H1 (cell line): ENCODE measurements around the gene OSM. TPM values are rescaled to one million over a fixed set of nuclear protein-coding genes. Genes with fewer than 3 reads are reported as not detected.

Source experiments
- CTCF ChIA-PET: fragments of 300-600 bp; sonication (Branson Sonifier 250); formaldehyde crosslinking; loops from one replicate; lab custom pipeline; 2021; ENCODE audit not compliant: partially characterized antibody; lab: Charles Lee
- POLR2A ChIA-PET: fragments of 300-600 bp; sonication (Branson Sonifier 250); formaldehyde crosslinking; loops from one replicate; lab custom pipeline; 2021; ENCODE audit warnings: inconsistent platforms; ENCODE audit not compliant: partially characterized antibody; lab: Charles Lee
- DNase-seq, 2 experiments: peaks; one replicate each; pipeline versions ENCODE4 v3.0.0 to v3.0.0-alpha.2; 2010 to 2022; ENCODE audit warnings: low spot score in 2 of 2, low read depth in 1 of 2, mixed read lengths in 1 of 2
- FAIRE-seq: peaks from 2 replicates; lab custom pipeline; 2011; peaks lifted over from hg19 to GRCh38; lab: Jason Lieb, UNC
- H2AFZ ChIP-seq: 2 replicates; pipeline ENCODE4 v1.8.1; 2012; ENCODE audit warnings: low read length, inconsistent platforms
- H2AK5ac ChIP-seq: 2 replicates; pipeline ENCODE4 v1.6.1; 2013; ENCODE audit warnings: low read depth, low read length
- H2BK120ac ChIP-seq: replicated peaks from 2 replicates; pipeline ENCODE3; 2013; ENCODE audit warnings: low read depth, low read length, inconsistent platforms
- H2BK12ac ChIP-seq: 2 replicates; pipeline ENCODE4 v1.6.1; 2013; ENCODE audit warnings: low read depth, low read length
- H2BK15ac ChIP-seq: 2 replicates; pipeline ENCODE4 v1.6.1; 2013; ENCODE audit warnings: low read length
- H2BK20ac ChIP-seq: 2 replicates; pipeline ENCODE4 v1.6.1; 2013; ENCODE audit warnings: low read length
- H2BK5ac ChIP-seq: 2 replicates; pipeline ENCODE4 v1.6.1; 2013; ENCODE audit warnings: low read depth, low read length
- H3K14ac ChIP-seq: 2 replicates; pipeline ENCODE4 v1.6.1; 2013; ENCODE audit warnings: inconsistent platforms; ENCODE audit not compliant: insufficient read length
- H3K18ac ChIP-seq: 2 replicates; pipeline ENCODE4 v1.6.1; 2013; ENCODE audit warnings: low read length; ENCODE audit errors: extremely low read depth
- H3K23ac ChIP-seq: 2 replicates; pipeline ENCODE4 v1.6.1; 2013; ENCODE audit warnings: inconsistent platforms; ENCODE audit not compliant: insufficient read length
- H3K23me2 ChIP-seq: 2 replicates; pipeline ENCODE4 v1.6.1; 2013; ENCODE audit warnings: low read depth, low read length
- H3K27ac ChIP-seq: 2 replicates; pipeline ENCODE4 v1.6.1; 2011; ENCODE audit warnings: low read depth, low read length, inconsistent platforms
- H3K27me3 ChIP-seq, 4 experiments: replicated peaks in 1 of 4; 1 replicate in 1 of 4; 2 replicates in 3 of 4; pipeline versions ENCODE4 v1.6.1 to v1.8.1; 2011 to 2013; ENCODE audit warnings: low read length in 3 of 4, mild to moderate bottlenecking in 3 of 4, inconsistent platforms in 2 of 4, mixed read lengths in 2 of 4, moderate library complexity in 1 of 4; ENCODE audit not compliant: control insufficient read depth in 3 of 4, insufficient read depth in 3 of 4; ENCODE audit errors: extremely low read depth in 1 of 4
- H3K36me3 ChIP-seq, 4 experiments: 2 replicates each; pipeline versions ENCODE4 v1.6.1 to v1.8.1; 2011 to 2013; ENCODE audit warnings: mild to moderate bottlenecking in 4 of 4, low read length in 3 of 4, moderate library complexity in 2 of 4, control low read depth in 1 of 4, inconsistent platforms in 1 of 4; ENCODE audit not compliant: insufficient read depth in 4 of 4, control insufficient read depth in 2 of 4
- H3K4ac ChIP-seq: replicated peaks from 2 replicates; pipeline ENCODE3; 2013; ENCODE audit warnings: low read length, low read depth, mixed read lengths, inconsistent platforms; ENCODE audit not compliant: insufficient read length
- H3K4me1 ChIP-seq, 4 experiments: replicated peaks in 1 of 4; 1 replicate in 1 of 4; 2 replicates in 3 of 4; pipeline versions ENCODE4 v1.6.1 to v1.8.1; 2011 to 2013; ENCODE audit warnings: low read length in 3 of 4, inconsistent platforms in 2 of 4, mixed read lengths in 1 of 4; ENCODE audit not compliant: insufficient read depth in 4 of 4, control insufficient read depth in 3 of 4
- H3K4me2 ChIP-seq, 2 experiments: 2 replicates each; pipeline versions ENCODE4 v1.6.1 to v1.8.1; 2011 to 2013; ENCODE audit warnings: low read depth in 2 of 2, low read length in 2 of 2, control low read depth in 1 of 2, inconsistent platforms in 1 of 2, mild to moderate bottlenecking in 1 of 2; ENCODE audit not compliant: insufficient read depth in 1 of 2
- H3K4me3 ChIP-seq, 4 experiments: fragments of 200-600, 300-600 bp in 1 of 4; sonication (generic), shearing (Covaris generic), sonication (Bioruptor Twin) in 1 of 4; 2 replicates each; pipeline versions ENCODE4 v1.5.1 to v1.8.1; 2011 to 2016; ENCODE audit warnings: low read length in 4 of 4, low read depth in 3 of 4, control low read depth in 2 of 4, inconsistent platforms in 2 of 4, mild to moderate bottlenecking in 2 of 4, mixed read lengths in 1 of 4, moderate library complexity in 1 of 4; ENCODE audit not compliant: insufficient read depth in 2 of 4; ENCODE audit errors: extremely low read depth in 1 of 4
- H3K56ac ChIP-seq: replicated peaks from 2 replicates; pipeline ENCODE3; 2013; ENCODE audit warnings: low read depth, mild to moderate bottlenecking, mixed read lengths, low read length, inconsistent platforms; ENCODE audit not compliant: insufficient read length
- H3K79me1 ChIP-seq: 2 replicates; pipeline ENCODE4 v1.6.1; 2013; ENCODE audit warnings: low read depth, low read length, control low read depth
- H3K79me2 ChIP-seq, 2 experiments: 2 replicates each; pipeline versions ENCODE4 v1.6.1 to v1.8.1; 2012 to 2013; ENCODE audit warnings: low read length in 2 of 2, mild to moderate bottlenecking in 2 of 2, inconsistent platforms in 1 of 2; ENCODE audit not compliant: insufficient read depth in 2 of 2, control insufficient read depth in 1 of 2
- H3K9ac ChIP-seq, 4 experiments: replicated peaks in 1 of 4; 1 replicate in 1 of 4; 2 replicates in 3 of 4; pipeline versions ENCODE4 v1.6.1 to v1.8.1; 2011 to 2013; ENCODE audit warnings: low read depth in 3 of 4, low read length in 3 of 4, control low read depth in 2 of 4, mild to moderate bottlenecking in 2 of 4, moderate library complexity in 2 of 4, inconsistent platforms in 1 of 4; ENCODE audit errors: extremely low read depth in 1 of 4
- H3K9me3 ChIP-seq, 2 experiments: 2 replicates each; pipeline versions ENCODE4 v1.6.1 to v1.8.1; 2012 to 2013; ENCODE audit warnings: mild to moderate bottlenecking in 2 of 2, moderate library complexity in 2 of 2, control low read depth in 1 of 2, inconsistent platforms in 1 of 2, low read depth in 1 of 2, low read length in 1 of 2, mixed read lengths in 1 of 2; ENCODE audit not compliant: insufficient read depth in 2 of 2
- H4K20me1 ChIP-seq, 2 experiments: replicated peaks in 1 of 2; 2 replicates each; pipeline versions ENCODE3 to v1.8.1; 2011 to 2013; ENCODE audit warnings: inconsistent platforms in 2 of 2, low read length in 2 of 2, mild to moderate bottlenecking in 1 of 2; ENCODE audit not compliant: insufficient read depth in 2 of 2, control insufficient read depth in 1 of 2
- H4K5ac ChIP-seq: 2 replicates; pipeline ENCODE4 v1.6.1; 2013; ENCODE audit warnings: low read length, low read depth, mixed read lengths, inconsistent platforms; ENCODE audit not compliant: insufficient read length
- H4K8ac ChIP-seq: 2 replicates; pipeline ENCODE4 v1.8.0; 2013; ENCODE audit warnings: mild to moderate bottlenecking, moderate library complexity, low read length, inconsistent platforms; ENCODE audit not compliant: insufficient read depth; ENCODE audit errors: extremely low read depth
- H4K91ac ChIP-seq: replicated peaks from 2 replicates; pipeline ENCODE3; 2013; ENCODE audit warnings: low read length, mixed read lengths, inconsistent platforms; ENCODE audit not compliant: insufficient read length
- BRCA1 ChIP-seq: IDR thresholded peaks from 2 replicates; pipeline ENCODE4 v1.6.1; 2012; ENCODE audit warnings: low read depth, low read length, improper control_type of control experiment
- CHD1 ChIP-seq: IDR thresholded peaks from 2 replicates; pipeline ENCODE4 v1.6.1; 2012; ENCODE audit warnings: low read depth, low read length, improper control_type of control experiment
- CREB1 ChIP-seq: IDR thresholded peaks from 2 replicates; pipeline ENCODE4 v1.6.1; 2012; ENCODE audit warnings: inconsistent platforms
- HDAC6 ChIP-seq: IDR thresholded peaks from one replicate; pipeline ENCODE4 v1.7.1; 2012; ENCODE audit warnings: low read depth, mild to moderate bottlenecking, inconsistent platforms, low read length, moderate library complexity
- MAFK ChIP-seq: IDR thresholded peaks from 2 replicates; pipeline ENCODE4 v1.6.1; 2012; ENCODE audit warnings: low read depth, mild to moderate bottlenecking, improper control_type of control experiment, low read length
- MAX ChIP-seq: IDR thresholded peaks from 2 replicates; pipeline ENCODE4 v1.6.1; 2012; ENCODE audit warnings: inconsistent platforms
- NRF1 ChIP-seq: IDR thresholded peaks from 2 replicates; pipeline ENCODE4 v1.6.1; 2011; ENCODE audit warnings: mild to moderate bottlenecking, low read depth, low read length, improper control_type of control experiment
- RFX5 ChIP-seq: IDR thresholded peaks from 2 replicates; pipeline ENCODE4 v1.6.1; 2011; ENCODE audit warnings: low read depth, low read length, improper control_type of control experiment, borderline replicate concordance
- RNF2 ChIP-seq: fragments of 200-900, 300-1000 bp; sonication (generic); IDR thresholded peaks from 2 replicates; pipeline ENCODE4 v1.7.1; 2016; ENCODE audit warnings: borderline replicate concordance, low read depth, mild to moderate bottlenecking, antibody characterized with exemption, low read length; ENCODE audit not compliant: poor library complexity, severe bottlenecking; ENCODE audit errors: missing control alignments
- SIN3A ChIP-seq, 2 experiments: IDR thresholded peaks in 1 of 2; conservative IDR thresholded peaks in 1 of 2; 2 replicates each; pipeline ENCODE4 v1.6.1; 2011 to 2012; ENCODE audit warnings: low read length in 2 of 2, improper control_type of control experiment in 1 of 2, low read depth in 1 of 2, mild to moderate bottlenecking in 1 of 2
- SP4 ChIP-seq: IDR thresholded peaks from 2 replicates; pipeline ENCODE4 v1.6.1; 2012; ENCODE audit warnings: low read length, inconsistent platforms
- WGBS, 2 experiments: shearing (Covaris generic) in 1 of 2; methylation state at CpG; one replicate each; pipeline versions ENCODE4 v1.1.6 to v1.1.7; 2013 to 2015; ENCODE audit warnings: low lambda C conversion rate in 2 of 2, mixed read lengths in 2 of 2, inconsistent platforms in 1 of 2, low coverage in 1 of 2, missing lambda C conversion rate in 1 of 2; ENCODE audit not compliant: insufficient replicate concordance in 2 of 2, insufficient coverage in 1 of 2, insufficient read length in 1 of 2; ENCODE audit errors: extremely low coverage in 1 of 2, missing lambda C conversion rate in 1 of 2; 5-methylcytosine and 5-hydroxymethylcytosine counted together
- polyA plus RNA-seq, 7 experiments: library from polyadenylated mRNA; depleted of rRNA in 3 of 7; stranded (reverse) in 5 of 7; unstranded in 2 of 7; fragments of >200 nt in 5 of 7; fragments of 200-250 nt in 2 of 7; gene quantifications; 1 replicate in 5 of 7; 2 replicates in 1 of 7; 4 replicates in 1 of 7; pipeline versions ENCODE4 v1.2.1 to v1.2.3, GENCODE V29; 2011 to 2013; ENCODE audit warnings: missing spikeins in 2 of 7, mixed read lengths in 2 of 7
- total RNA-seq: library from RNA; stranded (reverse); fragmentation: NEBNext Ultra II Directional; extraction: Animal tissue kit (Norgen Biotek cat#: 25700); gene quantifications from 2 replicates; pipeline ENCODE4 v1.2.1, GENCODE V29; 2021

OSM gene
- total and polyA plus RNA-seq, 2 of the 8 experiments (the other 6 are each of a cell fraction or from before 2014, with no cell fraction given), result not detected

- Histone ChIP-seq H4K8ac (no peak overlapping the region; the same call in 1 of the 2 replicates), H3K56ac (no peak overlapping the region), H3K23me2 (peaks cover 12% of the 10 kb centered on the region; the same call in 1 of the 2 replicates), H3K9me3 (no peaks in the 10 kb centered on the region), H3K4ac (no peak overlapping the region), H4K91ac (no peak overlapping the region), H3K4me1 (peaks cover 0 to 19% (median 14%) of the 10 kb centered on the region in 4 experiments; a peak in 6 of 7 replicates), H3K79me1 (no peaks in the 10 kb centered on the region), H4K20me1 (peaks cover 0 to 4% of the 10 kb centered on the region in 2 experiments), H2AK5ac (no peak overlapping the region), H3K14ac (no peak overlapping the region), H2AFZ (peak overlapping the region; percentile 86; the same call in 1 of the 2 replicates), H3K4me2 (peak overlapping the region; percentile 82 to 89), H2BK120ac (no peak overlapping the region), H4K5ac (no peak overlapping the region), H2BK12ac (no peak overlapping the region), H3K4me3 (peak overlapping the region; percentile 58 to 74 (median 70)), H2BK5ac (no peak overlapping the region), H3K18ac (peak overlapping the region; percentile 32), H2BK20ac (no peak overlapping the region), H2BK15ac (peak overlapping the region; percentile 88; the same call in 1 of the 2 replicates), H3K27me3 (no peaks in the 10 kb centered on the region), H3K27ac (no peak overlapping the region), H3K36me3 (no peaks in the 10 kb centered on the region), H3K23ac (no peak overlapping the region), H3K79me2 (no peaks in the 10 kb centered on the region), H3K9ac (no peak overlapping the region)
- 13% methylated on average over 12 of the region's 12 CpGs; no CpG with 5 or more reads in 1 of the 2 experiments for WGBS, 2 experiments
- CTCF ChIA-PET, result interaction anchor here (0.7 to 9.1 kb wide), 7 partner anchors 7 to 252 kb away, joined by 3 to 203 read pairs (median 31); partner anchors contain the start of gene TBC1D10A
- FAIRE-seq (no peak), DNase-seq (no peak)
- POLR2A ChIA-PET, result interaction anchor here (1.4 to 3.8 kb wide), 4 partner anchors 12 to 155 kb away, joined by 4 to 17 read pairs (median 8); partner anchors contain the start of genes CCDC157 and SF3A1
- TF ChIP-seq SP4, result 0 out of 2 replicates have a peak, but pooled peaks have one; percentile 7
- no peak for TF ChIP-seq BRCA1
- no peak for TF ChIP-seq MAFK
- TF ChIP-seq CREB1, result no peak; the same call in 1 of the 2 replicates
- no peak for TF ChIP-seq RNF2
- TF ChIP-seq CHD1, result no peak
- TF ChIP-seq HDAC6, result no peak
- no peak for TF ChIP-seq RFX5
- TF ChIP-seq MAX, result no peak
- no peak for TF ChIP-seq NRF1
- TF ChIP-seq SIN3A (conservative IDR thresholded peaks at IDR 0.05 in 1 of 2, IDR thresholded peaks at IDR 0.05 in 1 of 2; ENCODE audit: low read depth in 1 of 2, low read length in 2 of 2), result 0 out of 4 replicates have a peak, but pooled peaks of 1 of the 2 experiments have one; percentile 21
Observed at GRCh38 chr22:30289980-30290313, 23.3 kb upstream of the OSM start.
